Endothelial cell of coronary artery (primary cell): ENCODE measurements around the gene C1orf159. TPM values are rescaled to one million over a fixed set of nuclear protein-coding genes. Genes with fewer than 3 reads are reported as not detected.

Experiments
- total RNA-seq: library from RNA; depleted of rRNA; stranded (reverse); fragments of >200 nt; gene quantifications from 2 replicates; pipeline ENCODE4 v1.2.3, GENCODE V29; 2014

C1orf159 gene
- total RNA-seq = 4.3 and 5.5 TPM in 2 replicates

GRCh38 chr1:1115786-1116700 lies at the start of gene C1orf159:
Gene C1orf159, minus strand, starts transcription at chr1:1116089. Its CDS starts 24,546 bp downstream, at chr1:1091543.

DNA sequence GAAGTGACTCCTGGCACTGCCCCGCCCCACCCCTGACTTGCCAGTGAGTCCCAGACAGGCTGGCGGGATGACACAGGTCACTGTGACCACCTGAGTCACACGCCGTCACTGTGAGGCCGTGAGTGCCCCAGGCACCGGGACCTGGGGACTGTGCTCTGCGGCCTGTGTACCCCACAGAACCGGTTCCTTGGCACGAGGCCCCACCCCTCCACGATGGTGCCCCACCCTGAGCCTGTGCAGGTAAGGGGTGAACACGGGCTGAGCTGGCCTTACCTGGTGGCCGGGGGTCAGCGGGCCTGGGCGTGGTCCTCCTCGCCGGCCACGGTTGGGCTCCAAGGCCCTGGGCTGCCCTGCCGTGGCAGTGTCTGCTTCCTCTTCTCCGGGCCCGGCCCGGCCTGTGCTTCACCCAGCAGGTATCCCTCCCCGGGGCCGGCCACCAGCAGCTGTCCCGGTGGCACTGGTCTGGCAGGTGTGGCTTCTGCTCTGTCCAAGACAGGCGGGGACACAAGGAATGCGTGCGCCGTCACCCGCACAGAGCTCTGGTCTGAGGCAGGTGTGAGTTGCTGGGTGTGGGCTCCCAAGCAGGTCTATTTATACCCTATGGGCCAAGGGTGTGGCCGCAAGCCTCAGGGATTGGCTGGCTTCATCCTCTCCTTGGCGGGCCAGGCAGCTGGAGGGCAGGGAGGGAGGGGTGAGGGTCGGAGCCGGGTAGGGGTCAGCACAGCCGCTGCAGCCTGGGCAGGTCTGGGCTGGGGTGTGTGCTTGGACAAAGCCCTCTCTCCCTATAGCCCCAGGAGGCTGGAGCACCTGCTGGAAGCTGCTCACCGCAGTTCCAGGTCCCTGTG lies 41.9 kb downstream of the C1orf159 start, which contains the start of gene RNF223:
Gene RNF223, minus strand, starts transcription at position 564 of the 845 bp plus-strand sequence. CDS start 1,740 bp downstream, outside the sequence.

Other genes starting within 250 kb of the C1orf159 start
- gene SAMD11, start 192.2 kb downstream of the C1orf159 start, total RNA-seq = 0.66 TPM in 1 of 2 replicates, not detected in the other
- 102 and 118 TPM in 2 replicates for gene NOC2L, start 156.8 kb downstream of the C1orf159 start, total RNA-seq
- 4.9 and 10.8 TPM in 2 replicates for gene KLHL17, start 155.5 kb downstream of the C1orf159 start, total RNA-seq
- 0.19 and 0.36 TPM in 2 replicates for gene PLEKHN1, start 149.6 kb downstream of the C1orf159 start, total RNA-seq
- gene PERM1, start 134.0 kb downstream of the C1orf159 start, total RNA-seq = 0.09 TPM in 1 of 2 replicates, not detected in the other
- gene HES4, start 116.0 kb downstream of the C1orf159 start, total RNA-seq = 17.0 and 31.4 TPM in 2 replicates
- gene ISG15, start 102.6 kb downstream of the C1orf159 start, total RNA-seq = 135 and 185 TPM in 2 replicates
- 79.1 and 125 TPM in 2 replicates for gene AGRN, start 96.0 kb downstream of the C1orf159 start, total RNA-seq
- not detected in 2 replicates for gene RNF223, start 41.8 kb downstream of the C1orf159 start, total RNA-seq
- gene TTLL10, start 57.8 kb upstream of the C1orf159 start, total RNA-seq = not detected in 2 replicates
- gene TNFRSF18, start 90.5 kb upstream of the C1orf159 start, total RNA-seq = 0.28 TPM in 1 of 2 replicates, not detected in the other
- gene TNFRSF4, start 98.1 kb upstream of the C1orf159 start, total RNA-seq = 0.63 and 1.6 TPM in 2 replicates
- 91.0 and 126 TPM in 2 replicates for gene SDF4, start 115.9 kb upstream of the C1orf159 start, total RNA-seq
- gene B3GALT6, start 116.1 kb upstream of the C1orf159 start, total RNA-seq = 23.4 and 30.0 TPM in 2 replicates
- gene C1QTNF12, start 130.6 kb upstream of the C1orf159 start, total RNA-seq = 0.45 and 0.85 TPM in 2 replicates
- 31.8 and 39.7 TPM in 2 replicates for gene UBE2J2, start 157.8 kb upstream of the C1orf159 start, total RNA-seq
- 0.27 and 0.66 TPM in 2 replicates for gene SCNN1D, start 164.3 kb upstream of the C1orf159 start, total RNA-seq
- gene ACAP3, start 191.8 kb upstream of the C1orf159 start, total RNA-seq = 22.7 and 37.0 TPM in 2 replicates
- gene PUSL1, start 192.5 kb upstream of the C1orf159 start, total RNA-seq = 12.5 and 13.0 TPM in 2 replicates
- 71.9 and 89.6 TPM in 2 replicates for gene INTS11, start 208.6 kb upstream of the C1orf159 start, total RNA-seq
- gene CPTP, start 208.7 kb upstream of the C1orf159 start, total RNA-seq = 11.4 and 11.6 TPM in 2 replicates
- 0.18 and 0.19 TPM in 2 replicates for gene TAS1R3, start 215.2 kb upstream of the C1orf159 start, total RNA-seq
- gene DVL1, start 233.3 kb upstream of the C1orf159 start, total RNA-seq = 41.9 and 101 TPM in 2 replicates
- gene MXRA8, start 242.5 kb upstream of the C1orf159 start, total RNA-seq = 0.63 and 6.3 TPM in 2 replicates